Panc1 (cell line): ENCODE measurements around the gene ZBTB7B. TPM values are rescaled to one million over a fixed set of nuclear protein-coding genes. Genes with fewer than 3 reads are reported as not detected.

Source experiments
- ATAC-seq: fragments of 200-7000 bp; cut with Tn5 transposase; 2 replicates; pipeline ENCODE4 v1.9.1; 2020; ENCODE audit warnings: mild to moderate bottlenecking, moderate library complexity
- BruUV-seq: library from RNA; stranded (reverse); fragments of 400-500 nt; replicated peaks from 2 replicates; lab custom pipeline; 2021; lab: Mats Ljungman, UMichigan
- CTCF ChIA-PET: fragments of 300-600 bp; sonication (Branson Sonifier 250); formaldehyde crosslinking; loops from one replicate; lab custom pipeline; 2022; ENCODE audit warnings: antibody characterized with exemption; lab: Charles Lee
- POLR2A ChIA-PET: fragments of 300-600 bp; sonication (Branson Sonifier 250); formaldehyde crosslinking; loops from one replicate; lab custom pipeline; 2022; ENCODE audit warnings: antibody characterized with exemption; lab: Charles Lee
- DNase-seq: peaks from one replicate; pipeline ENCODE4 v3.0.0-alpha.2; 2010; ENCODE audit warnings: low read depth, low spot score
- H3K27ac ChIP-seq: 2 replicates; pipeline ENCODE4 v1.5.1; 2011; ENCODE audit warnings: mild to moderate bottlenecking, low read length, inconsistent platforms
- H3K27me3 ChIP-seq: fragments of 200-500 bp; sonication (Bioruptor generic); 2 replicates; pipeline ENCODE4 v1.6.0; 2014; ENCODE audit warnings: low read length, inconsistent platforms; ENCODE audit not compliant: control insufficient read depth, insufficient read depth
- H3K36me3 ChIP-seq: fragments of 200-500 bp; sonication (Bioruptor generic); 2 replicates; pipeline ENCODE4 v1.5.1; 2014; ENCODE audit warnings: inconsistent platforms, mild to moderate bottlenecking, low read length, moderate library complexity; ENCODE audit not compliant: control insufficient read depth, insufficient read depth
- H3K4me1 ChIP-seq: 2 replicates; pipeline ENCODE4 v1.5.1; 2011; ENCODE audit warnings: inconsistent platforms, mild to moderate bottlenecking, low read length, moderate library complexity; ENCODE audit not compliant: control insufficient read depth, insufficient read depth
- H3K4me3 ChIP-seq, 2 experiments: 2 replicates each; pipeline ENCODE4 v1.5.1; 2011 to 2012; ENCODE audit warnings: low read depth in 2 of 2, low read length in 2 of 2, mild to moderate bottlenecking in 2 of 2, inconsistent platforms in 1 of 2, moderate library complexity in 1 of 2
- H3K9me3 ChIP-seq: fragments of 200-500 bp; sonication (Bioruptor generic); 2 replicates; pipeline ENCODE4 v1.5.1; 2014; ENCODE audit warnings: low read depth, mild to moderate bottlenecking, inconsistent platforms, low read length, moderate library complexity; ENCODE audit not compliant: control insufficient read depth, insufficient read depth
- POLR2AphosphoS5 ChIP-seq: IDR thresholded peaks from 2 replicates; pipeline ENCODE4 v1.6.1; 2012; ENCODE audit warnings: mild to moderate bottlenecking, low read depth, low read length, moderate library complexity
- SIN3A ChIP-seq: IDR thresholded peaks from 2 replicates; pipeline ENCODE4 v1.6.1; 2012; ENCODE audit warnings: low read depth, mild to moderate bottlenecking, low read length, moderate library complexity, borderline replicate concordance; ENCODE audit not compliant: insufficient read depth
- TCF7L2 ChIP-seq: IDR thresholded peaks from 2 replicates; pipeline ENCODE4 v1.6.1; 2011; ENCODE audit warnings: mild to moderate bottlenecking, low read depth, low read length, inconsistent platforms
- in situ Hi-C: cut with HindIII; loops from 2 replicates; pipeline ENCODE4 v1.10.0; 2016; ENCODE audit warnings: low sequenced_read_pairs, low pct_unique_long_range_greater_than_20kb
- intact Hi-C: fragments of 100-400 bp; cut with micrococcal nuclease; formaldehyde crosslinking; loops from one replicate; pipeline ENCODE4 v1.10.0; 2022; ENCODE audit not compliant: unreplicated experiment
- total RNA-seq: library from RNA; stranded (reverse); gene quantifications from one replicate; pipeline ENCODE4 v1.2.1, GENCODE V29; 2021; ENCODE audit not compliant: unreplicated experiment
- TF ChIP-seq, protein P1 (sequence below): fragments of 450-650 bp; IDR thresholded peaks from 2 replicates; pipeline ENCODE4 v1.5.1; 2017; ENCODE audit warnings: mild to moderate bottlenecking
- TF ChIP-seq, protein P2 (sequence below), 2 experiments: IDR thresholded peaks; 2 replicates each; pipeline ENCODE4 v1.6.1; 2011 to 2012; ENCODE audit warnings: low read depth in 2 of 2, control low read depth in 1 of 2, low read length in 1 of 2, mild to moderate bottlenecking in 1 of 2, moderate library complexity in 1 of 2; ENCODE audit not compliant: insufficient read depth in 1 of 2

Gene ZBTB7B
- total RNA-seq, 1 experiment from 2014 or later, result 55.8 TPM

GRCh38 chr1:155034318-155035208 is 32.0 kb downstream of the ZBTB7B start:
- ATAC-seq (no peak), DNase-seq (no peak)
- no peaks in the 10 kb centered on the region for H3K36me3 ChIP-seq
- no peaks in the 10 kb centered on the region for H3K9me3 ChIP-seq
- intact Hi-C loops (no loop called here), in situ Hi-C loops (no loop called here)
- ChIA-PET CTCF (interaction anchor here (0.6 kb wide), 1 partner anchor 24 kb away, joined by 7 read pairs; no protein-coding TSS in a partner anchor), POLR2A (interaction anchor here (0.7 kb wide), 1 partner anchor 95 kb away, joined by 5 read pairs; no protein-coding TSS in a partner anchor)
- TF ChIP-seq, protein P1, sequence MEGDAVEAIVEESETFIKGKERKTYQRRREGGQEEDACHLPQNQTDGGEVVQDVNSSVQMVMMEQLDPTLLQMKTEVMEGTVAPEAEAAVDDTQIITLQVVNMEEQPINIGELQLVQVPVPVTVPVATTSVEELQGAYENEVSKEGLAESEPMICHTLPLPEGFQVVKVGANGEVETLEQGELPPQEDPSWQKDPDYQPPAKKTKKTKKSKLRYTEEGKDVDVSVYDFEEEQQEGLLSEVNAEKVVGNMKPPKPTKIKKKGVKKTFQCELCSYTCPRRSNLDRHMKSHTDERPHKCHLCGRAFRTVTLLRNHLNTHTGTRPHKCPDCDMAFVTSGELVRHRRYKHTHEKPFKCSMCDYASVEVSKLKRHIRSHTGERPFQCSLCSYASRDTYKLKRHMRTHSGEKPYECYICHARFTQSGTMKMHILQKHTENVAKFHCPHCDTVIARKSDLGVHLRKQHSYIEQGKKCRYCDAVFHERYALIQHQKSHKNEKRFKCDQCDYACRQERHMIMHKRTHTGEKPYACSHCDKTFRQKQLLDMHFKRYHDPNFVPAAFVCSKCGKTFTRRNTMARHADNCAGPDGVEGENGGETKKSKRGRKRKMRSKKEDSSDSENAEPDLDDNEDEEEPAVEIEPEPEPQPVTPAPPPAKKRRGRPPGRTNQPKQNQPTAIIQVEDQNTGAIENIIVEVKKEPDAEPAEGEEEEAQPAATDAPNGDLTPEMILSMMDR, result no peak
- TF ChIP-seq SIN3A (no peak), POLR2AphosphoS5 (no peak)
- TF ChIP-seq, protein P2, sequence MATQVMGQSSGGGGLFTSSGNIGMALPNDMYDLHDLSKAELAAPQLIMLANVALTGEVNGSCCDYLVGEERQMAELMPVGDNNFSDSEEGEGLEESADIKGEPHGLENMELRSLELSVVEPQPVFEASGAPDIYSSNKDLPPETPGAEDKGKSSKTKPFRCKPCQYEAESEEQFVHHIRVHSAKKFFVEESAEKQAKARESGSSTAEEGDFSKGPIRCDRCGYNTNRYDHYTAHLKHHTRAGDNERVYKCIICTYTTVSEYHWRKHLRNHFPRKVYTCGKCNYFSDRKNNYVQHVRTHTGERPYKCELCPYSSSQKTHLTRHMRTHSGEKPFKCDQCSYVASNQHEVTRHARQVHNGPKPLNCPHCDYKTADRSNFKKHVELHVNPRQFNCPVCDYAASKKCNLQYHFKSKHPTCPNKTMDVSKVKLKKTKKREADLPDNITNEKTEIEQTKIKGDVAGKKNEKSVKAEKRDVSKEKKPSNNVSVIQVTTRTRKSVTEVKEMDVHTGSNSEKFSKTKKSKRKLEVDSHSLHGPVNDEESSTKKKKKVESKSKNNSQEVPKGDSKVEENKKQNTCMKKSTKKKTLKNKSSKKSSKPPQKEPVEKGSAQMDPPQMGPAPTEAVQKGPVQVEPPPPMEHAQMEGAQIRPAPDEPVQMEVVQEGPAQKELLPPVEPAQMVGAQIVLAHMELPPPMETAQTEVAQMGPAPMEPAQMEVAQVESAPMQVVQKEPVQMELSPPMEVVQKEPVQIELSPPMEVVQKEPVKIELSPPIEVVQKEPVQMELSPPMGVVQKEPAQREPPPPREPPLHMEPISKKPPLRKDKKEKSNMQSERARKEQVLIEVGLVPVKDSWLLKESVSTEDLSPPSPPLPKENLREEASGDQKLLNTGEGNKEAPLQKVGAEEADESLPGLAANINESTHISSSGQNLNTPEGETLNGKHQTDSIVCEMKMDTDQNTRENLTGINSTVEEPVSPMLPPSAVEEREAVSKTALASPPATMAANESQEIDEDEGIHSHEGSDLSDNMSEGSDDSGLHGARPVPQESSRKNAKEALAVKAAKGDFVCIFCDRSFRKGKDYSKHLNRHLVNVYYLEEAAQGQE (IDR thresholded peaks at IDR 0.05; ENCODE audit: insufficient read depth in 1 of 2, low read depth in 2 of 2, low read length in 1 of 2), result no peak
- H3K27me3 ChIP-seq, result no peaks in the 10 kb centered on the region
- no TSS peak for BruUV-seq
- no peak overlapping the region for H3K4me3 ChIP-seq
- H3K4me1 ChIP-seq, result no peaks in the 10 kb centered on the region
- no peak overlapping the region for H3K27ac ChIP-seq

DNA sequence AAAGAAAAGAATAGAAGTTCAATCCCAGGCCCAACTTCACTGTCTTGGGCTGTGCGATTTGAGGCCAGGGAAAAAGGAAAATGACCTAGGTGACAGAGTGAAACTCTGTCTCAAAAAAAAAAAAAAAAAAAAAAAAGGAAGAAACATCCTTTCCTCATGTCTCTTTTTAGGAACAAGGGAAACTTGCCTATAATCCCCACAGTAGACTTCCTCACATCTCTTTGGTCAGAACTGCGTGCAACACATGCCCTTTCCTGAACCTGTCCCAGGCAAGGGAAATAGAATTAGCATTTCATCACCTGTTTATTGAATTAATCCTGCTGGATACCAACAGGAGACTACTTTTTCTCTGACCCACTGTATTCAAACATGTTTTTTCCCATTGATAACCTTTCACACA is 33.3 kb downstream of the ZBTB7B start:
- no peaks in the 10 kb centered on the region for H3K9me3 ChIP-seq
- no peak overlapping the region for H3K27ac ChIP-seq
- no peak for TF ChIP-seq TCF7L2
- TF ChIP-seq, protein P1, result no peak
- no peaks in the 10 kb centered on the region for H3K36me3 ChIP-seq
- no peak overlapping the region for H3K4me3 ChIP-seq
- CTCF ChIA-PET, result no interaction called here
- POLR2A ChIA-PET, result no interaction called here
- DNase-seq, result no peak
- no peak for ATAC-seq
- no peaks in the 10 kb centered on the region for H3K4me1 ChIP-seq
- no TSS peak for BruUV-seq
- H3K27me3 ChIP-seq, result no peaks in the 10 kb centered on the region
- intact Hi-C loops, result no loop called here
- in situ Hi-C loops, result no loop called here
